H1 (cell line): ENCODE data around the gene TCFL5. TPM values are rescaled to one million over a fixed set of nuclear protein-coding genes. Genes with fewer than 3 reads are reported as not detected.

ENCODE experiments used
- CEBPB ChIP-seq: IDR thresholded peaks from 2 replicates; pipeline ENCODE4 v1.6.1; 2012; ENCODE audit warnings: low read depth, low read length
- CHD7 ChIP-seq: fragments of 300-600 bp; sonication (generic); IDR thresholded peaks from 2 replicates; pipeline ENCODE4 v1.7.1; 2012; ENCODE audit warnings: low read length, moderate library complexity, mild to moderate bottlenecking, inconsistent platforms; ENCODE audit not compliant: insufficient replicate concordance
- CTBP2 ChIP-seq: IDR thresholded peaks from 2 replicates; pipeline ENCODE4 v1.7.0; 2011; ENCODE audit warnings: borderline replicate concordance, mild to moderate bottlenecking, moderate library complexity, mixed read lengths, low read length; ENCODE audit not compliant: insufficient read depth, insufficient read length
- EGR1 ChIP-seq: IDR thresholded peaks from 2 replicates; pipeline ENCODE4 v1.6.1; 2011; ENCODE audit warnings: low read depth, low read length, borderline replicate concordance
- MAX ChIP-seq: IDR thresholded peaks from 2 replicates; pipeline ENCODE4 v1.6.1; 2012; ENCODE audit warnings: inconsistent platforms
- SIN3A ChIP-seq, 2 experiments: IDR thresholded peaks in 1 of 2; conservative IDR thresholded peaks in 1 of 2; 2 replicates each; pipeline ENCODE4 v1.6.1; 2011 to 2012; ENCODE audit warnings: low read length in 2 of 2, improper control_type of control experiment in 1 of 2, low read depth in 1 of 2, mild to moderate bottlenecking in 1 of 2
- SP1 ChIP-seq: IDR thresholded peaks from 2 replicates; pipeline ENCODE4 v1.6.1; 2011; ENCODE audit warnings: low read depth, low read length
- polyA plus RNA-seq, 7 experiments: library from polyadenylated mRNA; depleted of rRNA in 3 of 7; stranded (reverse) in 5 of 7; unstranded in 2 of 7; fragments of >200 nt in 5 of 7; fragments of 200-250 nt in 2 of 7; gene quantifications; 1 replicate in 5 of 7; 2 replicates in 1 of 7; 4 replicates in 1 of 7; pipeline versions ENCODE4 v1.2.1 to v1.2.3, GENCODE V29; 2011 to 2013; ENCODE audit warnings: missing spikeins in 2 of 7, mixed read lengths in 2 of 7
- total RNA-seq: library from RNA; stranded (reverse); fragmentation: NEBNext Ultra II Directional; extraction: Animal tissue kit (Norgen Biotek cat#: 25700); gene quantifications from 2 replicates; pipeline ENCODE4 v1.2.1, GENCODE V29; 2021

TCFL5 gene
- total and polyA plus RNA-seq, 2 of the 8 experiments (the other 6 are each of a cell fraction or from before 2014, with no cell fraction given), result 6.2 to 15.0 TPM

- TF ChIP-seq CHD7 (no peak), CTBP2 (peak; percentile 76), EGR1 (peak; percentile 51; the same call in 1 of the 2 replicates), CEBPB (peak; percentile 80), MAX (peak; percentile 46), SIN3A (conservative IDR thresholded peaks at IDR 0.05 in 1 of 2, IDR thresholded peaks at IDR 0.05 in 1 of 2; ENCODE audit: low read depth in 1 of 2, low read length in 2 of 2) (peak in 1 of 2 experiments; percentile 66; a peak in 2 of 4 replicates), SP1 (peak; percentile 83)
These were observed 45.4 kb downstream of the TCFL5 start (continued) for GRCh38 chr20:62816031-62816883.
